ENCODE results near the gene CEMIP.

- no peak for TF ChIP-seq POLR2AphosphoS2 (conservative IDR thresholded peaks at IDR 0.05; ENCODE audit: low read length)
- no peak for TF ChIP-seq POLR2A (IDR thresholded peaks at IDR 0.05; ENCODE audit: low read length)
- no peak for TF ChIP-seq ESRRA (IDR thresholded peaks at IDR 0.05; ENCODE audit: borderline replicate concordance, low read length)
- TF ChIP-seq HMGXB4 (CRISPR knock-in tag; IDR thresholded peaks at IDR 0.05; ENCODE audit: borderline replicate concordance), result no peak
Observed at GRCh38 chr15:80790236-80790635, 11.1 kb downstream of the CEMIP start.
